IPS-11a (cell line): ENCODE results near the gene USP9Y.

ENCODE experiments used
- H3K4me3 ChIP-seq: one replicate; pipeline ENCODE4 v1.5.1; 2013; ENCODE audit warnings: low read depth, low read length, control low read depth

The USP9Y gene

GRCh38 chrY:12756021-12756420 lies 55.0 kb downstream of the USP9Y start:
- H3K4me3 ChIP-seq = no peak overlapping the region

DNA sequence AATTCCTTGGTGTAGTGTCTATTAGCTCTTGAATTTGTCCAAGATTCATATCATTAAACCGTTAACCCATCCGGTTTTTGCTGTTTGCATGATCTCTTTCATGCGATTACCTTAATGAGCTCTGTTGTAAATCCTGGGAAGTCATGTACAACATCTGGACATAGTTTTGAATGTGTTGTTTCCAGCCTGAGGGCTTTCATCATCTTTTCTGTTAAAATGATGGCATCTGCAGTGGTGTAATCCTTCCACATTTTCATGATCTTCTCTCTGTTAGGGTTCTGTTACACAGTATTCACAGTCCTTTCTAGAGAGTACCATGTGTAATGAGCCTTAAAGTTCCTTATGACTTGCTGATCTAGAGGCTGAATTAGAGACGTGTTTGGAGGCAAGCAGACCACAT lies 64.9 kb downstream of the USP9Y start:
- H3K4me3 ChIP-seq = no peak overlapping the region

- H3K4me3 ChIP-seq = no peak overlapping the region
These were observed 83.5 kb downstream of the USP9Y start for GRCh38 chrY:12784521-12784920.

- H3K4me3 ChIP-seq = no peak overlapping the region
These were observed 93.0 kb downstream of the USP9Y start for GRCh38 chrY:12793999-12794398.

DNA sequence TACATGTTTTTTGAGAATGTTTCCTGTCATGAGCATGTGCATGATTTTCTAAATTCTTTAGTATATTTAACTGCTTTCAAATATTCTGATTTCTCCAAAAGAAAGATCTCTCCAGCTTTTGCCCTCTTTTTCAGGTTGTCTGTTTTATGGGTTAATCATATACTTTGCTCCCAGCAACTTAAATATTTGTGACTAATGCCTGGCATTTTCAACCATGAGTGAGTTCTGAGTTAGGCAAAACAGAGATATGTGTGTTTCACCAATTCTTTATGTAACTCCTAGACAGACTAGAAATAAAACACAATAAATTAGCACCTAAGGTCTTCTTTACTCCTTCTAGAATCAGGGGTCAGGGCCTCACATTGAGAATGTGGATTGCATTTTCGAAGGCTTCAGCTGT lies 107.0 kb downstream of the USP9Y start:
- no peak overlapping the region for H3K4me3 ChIP-seq

DNA sequence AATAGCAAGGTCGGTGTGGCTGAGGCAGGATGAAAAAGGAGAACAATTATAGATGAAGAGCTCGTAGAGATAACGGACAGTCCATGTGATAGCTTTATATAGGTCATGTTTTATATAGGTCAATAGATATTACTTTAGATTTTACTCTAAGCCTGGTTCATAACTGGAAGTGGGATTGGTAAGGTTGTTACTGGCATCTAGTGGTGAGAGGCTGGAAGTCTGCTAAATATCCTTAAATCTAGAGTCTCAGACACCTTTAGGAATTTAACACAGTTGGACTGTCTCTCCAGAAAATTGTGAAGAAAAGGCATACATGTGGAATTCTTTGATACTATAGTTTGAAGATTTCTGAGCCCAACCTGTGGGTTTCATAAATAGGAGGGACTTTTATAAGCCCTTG lies 108.0 kb downstream of the USP9Y start:
- no peak overlapping the region for H3K4me3 ChIP-seq

GRCh38 chrY:12823408-12823807 lies 122.4 kb downstream of the USP9Y start:
- no peak overlapping the region for H3K4me3 ChIP-seq

DNA sequence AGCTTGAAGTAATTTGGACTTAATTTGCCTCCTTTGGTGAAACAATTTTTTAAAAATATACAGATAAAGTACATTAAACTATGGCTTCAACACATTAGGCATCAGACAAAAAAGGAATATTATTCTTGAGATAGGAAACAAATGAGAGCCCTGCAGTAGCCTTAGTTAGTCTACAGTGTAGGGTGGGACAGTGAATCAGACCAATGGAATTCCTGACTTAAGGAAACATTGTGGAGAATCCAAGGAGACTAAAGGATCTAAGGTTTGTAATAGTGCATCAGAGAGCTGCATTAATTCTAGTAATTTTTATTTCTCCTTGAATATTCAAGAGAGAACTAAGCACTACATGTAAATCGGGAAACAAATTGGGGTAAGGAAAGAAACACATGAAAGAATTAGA lies 125.8 kb downstream of the USP9Y start:
- no peak overlapping the region for H3K4me3 ChIP-seq

DNA sequence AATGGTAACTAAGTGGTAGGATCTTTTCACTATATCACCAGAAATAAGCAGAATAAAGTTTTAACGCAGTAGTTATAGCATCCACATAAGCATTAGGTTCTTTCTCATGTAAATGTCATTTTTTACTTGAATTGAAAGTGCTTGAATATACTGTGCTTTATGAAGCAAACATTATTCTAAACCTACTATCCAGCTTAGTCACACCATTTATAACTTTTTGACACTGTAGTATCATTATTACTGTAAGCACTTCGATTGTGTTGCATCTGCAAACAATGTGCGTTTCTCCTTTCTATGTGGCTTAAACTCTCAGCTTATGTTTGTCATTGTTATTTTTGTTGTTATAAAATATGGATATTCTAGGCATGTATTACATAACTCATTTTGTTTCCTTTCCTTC lies 132.3 kb downstream of the USP9Y start:
- no peak overlapping the region for H3K4me3 ChIP-seq

- no peak overlapping the region for H3K4me3 ChIP-seq
These were observed 136.5 kb downstream of the USP9Y start for GRCh38 chrY:12837550-12837949.

DNA sequence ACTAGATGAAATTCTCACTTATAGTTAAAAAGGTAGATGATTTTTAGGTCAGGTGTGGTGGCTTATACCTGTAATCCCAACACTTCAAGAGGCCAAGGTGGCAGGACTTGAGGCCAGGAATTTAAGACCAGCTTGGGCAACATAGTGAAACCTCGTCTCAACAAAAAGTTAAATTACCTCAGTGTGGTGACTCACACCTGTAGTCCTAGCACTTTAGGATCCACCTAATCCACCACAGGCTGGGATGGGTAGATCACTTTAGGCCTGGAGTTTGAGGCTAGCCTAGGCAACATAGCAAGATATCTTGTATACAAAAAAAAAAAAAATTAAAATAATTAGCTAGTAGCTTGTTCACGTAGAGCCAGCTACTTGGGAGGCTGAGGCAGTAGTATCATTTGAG lies 140.3 kb downstream of the USP9Y start:
- no peak overlapping the region for H3K4me3 ChIP-seq

DNA sequence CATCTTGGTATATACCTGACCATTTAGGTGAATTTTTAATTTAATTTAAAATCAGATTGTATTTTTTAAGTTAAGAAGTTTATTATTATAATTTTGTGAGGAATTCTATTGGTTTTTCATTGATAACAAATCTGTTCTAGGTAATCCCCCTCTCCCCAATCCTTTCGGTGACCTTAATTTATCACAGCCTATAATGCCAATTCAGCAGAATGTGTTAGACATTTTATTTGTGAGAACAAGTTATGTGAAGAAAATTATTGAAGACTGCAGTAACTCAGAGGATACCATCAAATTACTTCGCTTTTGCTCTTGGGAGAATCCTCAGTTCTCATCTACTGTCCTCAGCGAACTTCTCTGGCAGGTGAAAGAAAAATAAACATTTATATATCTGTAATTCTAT lies 145.8 kb downstream of the USP9Y start:
- no peak overlapping the region for H3K4me3 ChIP-seq

DNA sequence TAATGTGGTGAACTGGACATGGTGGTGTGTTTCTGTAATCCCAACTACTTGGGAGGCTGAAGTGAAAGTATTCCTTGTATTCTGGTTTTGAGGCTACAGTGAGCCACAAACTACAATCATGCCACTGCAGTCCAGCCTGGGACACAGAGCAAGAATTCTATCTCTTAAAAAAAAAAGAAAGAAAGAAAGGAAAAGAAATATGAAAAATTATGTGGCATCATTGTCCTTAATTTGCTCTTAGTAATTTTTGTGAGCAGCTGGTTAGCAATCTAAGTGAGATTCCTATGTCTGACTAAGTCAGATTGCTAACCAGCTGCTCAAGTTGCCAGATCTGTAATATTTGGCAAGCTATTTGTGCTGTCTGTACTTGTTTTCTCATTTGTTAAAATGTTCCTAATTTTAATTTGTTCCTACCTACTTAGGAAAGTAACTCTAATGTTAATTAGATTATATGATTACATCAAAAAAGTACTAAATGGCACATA lies 154.8 kb downstream of the USP9Y start:
- no peak overlapping the region for H3K4me3 ChIP-seq

- H3K4me3 ChIP-seq = no peak overlapping the region
These were observed 166.9 kb downstream of the USP9Y start for GRCh38 chrY:12867960-12868359.

DNA sequence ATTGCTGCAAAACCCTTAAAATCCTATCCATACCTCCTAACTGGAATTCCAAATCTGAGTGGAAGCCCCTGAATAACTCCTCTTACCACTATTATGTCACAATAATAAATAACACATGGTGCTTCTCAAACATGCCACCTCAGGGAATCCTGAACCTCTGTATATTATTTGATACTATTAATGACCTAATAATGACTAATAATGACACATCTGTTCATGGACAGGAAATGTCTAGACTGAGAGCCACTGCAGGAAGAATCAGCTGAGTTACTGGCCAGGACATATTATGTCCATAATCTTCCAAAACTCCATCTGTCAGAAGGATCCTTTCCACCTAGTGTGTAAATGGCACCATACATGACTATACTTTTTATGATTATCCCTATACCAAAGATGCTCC lies 195.9 kb downstream of the USP9Y start:
- H3K4me3 ChIP-seq = no peak overlapping the region

- H3K4me3 ChIP-seq = no peak overlapping the region
These were observed 197.6 kb downstream of the USP9Y start for GRCh38 chrY:12898604-12899003.

GRCh38 chrY:12904618-12905516 lies 203.8 kb downstream of the USP9Y start, which contains the start of gene DDX3Y:
Gene DDX3Y (plus strand): TSS chrY:12904868. CDS start chrY:12904937, 69 bp downstream.
- peak within 1 kb of the TSS; percentile 99 for H3K4me3 ChIP-seq

- peak overlapping the region; percentile 99 for H3K4me3 ChIP-seq
These were observed 204.5 kb downstream of the USP9Y start for GRCh38 chrY:12905517-12905872.

GRCh38 chrY:12905895-12906294 lies 204.9 kb downstream of the USP9Y start:
- peak overlapping the region; percentile 99 for H3K4me3 ChIP-seq
